T-helper 1 cell treated with Interleukin-12 subunit alpha and Interleukin-12 subunit beta and Interleukin-4 antibody, amounts not matched to agents 30 μg/mL and 1 μg/mL, for 36 hours (primary cell): Measurements from ENCODE around the gene SUN2.
"Not testable (repeated sequence)": the region's sequence is repeated elsewhere in the genome, so short reads cannot be mapped to it uniquely, and the experiment has no call there.

Experiments used
- H3K27ac Mint-ChIP-seq: one replicate; pipeline ENCODE4 v1.8.0; 2021; ENCODE audit warnings: mild to moderate bottlenecking, mixed read lengths
- H3K27me3 Mint-ChIP-seq: one replicate; pipeline ENCODE4 v1.8.0; 2021; ENCODE audit warnings: low read depth, mixed read lengths
- H3K36me3 Mint-ChIP-seq: one replicate; pipeline ENCODE4 v1.8.0; 2021; ENCODE audit warnings: low read depth, mixed read lengths
- H3K4me1 Mint-ChIP-seq: one replicate; pipeline ENCODE4 v1.8.0; 2021; ENCODE audit warnings: low read depth, mixed read lengths
- H3K4me3 Mint-ChIP-seq: one replicate; pipeline ENCODE4 v1.8.0; 2021; ENCODE audit warnings: mild to moderate bottlenecking, moderate library complexity, mixed read lengths
- H3K9me3 Mint-ChIP-seq: one replicate; pipeline ENCODE4 v1.8.0; 2021; ENCODE audit warnings: mixed read lengths

The SUN2 gene, protein sequence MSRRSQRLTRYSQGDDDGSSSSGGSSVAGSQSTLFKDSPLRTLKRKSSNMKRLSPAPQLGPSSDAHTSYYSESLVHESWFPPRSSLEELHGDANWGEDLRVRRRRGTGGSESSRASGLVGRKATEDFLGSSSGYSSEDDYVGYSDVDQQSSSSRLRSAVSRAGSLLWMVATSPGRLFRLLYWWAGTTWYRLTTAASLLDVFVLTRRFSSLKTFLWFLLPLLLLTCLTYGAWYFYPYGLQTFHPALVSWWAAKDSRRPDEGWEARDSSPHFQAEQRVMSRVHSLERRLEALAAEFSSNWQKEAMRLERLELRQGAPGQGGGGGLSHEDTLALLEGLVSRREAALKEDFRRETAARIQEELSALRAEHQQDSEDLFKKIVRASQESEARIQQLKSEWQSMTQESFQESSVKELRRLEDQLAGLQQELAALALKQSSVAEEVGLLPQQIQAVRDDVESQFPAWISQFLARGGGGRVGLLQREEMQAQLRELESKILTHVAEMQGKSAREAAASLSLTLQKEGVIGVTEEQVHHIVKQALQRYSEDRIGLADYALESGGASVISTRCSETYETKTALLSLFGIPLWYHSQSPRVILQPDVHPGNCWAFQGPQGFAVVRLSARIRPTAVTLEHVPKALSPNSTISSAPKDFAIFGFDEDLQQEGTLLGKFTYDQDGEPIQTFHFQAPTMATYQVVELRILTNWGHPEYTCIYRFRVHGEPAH

DNA sequence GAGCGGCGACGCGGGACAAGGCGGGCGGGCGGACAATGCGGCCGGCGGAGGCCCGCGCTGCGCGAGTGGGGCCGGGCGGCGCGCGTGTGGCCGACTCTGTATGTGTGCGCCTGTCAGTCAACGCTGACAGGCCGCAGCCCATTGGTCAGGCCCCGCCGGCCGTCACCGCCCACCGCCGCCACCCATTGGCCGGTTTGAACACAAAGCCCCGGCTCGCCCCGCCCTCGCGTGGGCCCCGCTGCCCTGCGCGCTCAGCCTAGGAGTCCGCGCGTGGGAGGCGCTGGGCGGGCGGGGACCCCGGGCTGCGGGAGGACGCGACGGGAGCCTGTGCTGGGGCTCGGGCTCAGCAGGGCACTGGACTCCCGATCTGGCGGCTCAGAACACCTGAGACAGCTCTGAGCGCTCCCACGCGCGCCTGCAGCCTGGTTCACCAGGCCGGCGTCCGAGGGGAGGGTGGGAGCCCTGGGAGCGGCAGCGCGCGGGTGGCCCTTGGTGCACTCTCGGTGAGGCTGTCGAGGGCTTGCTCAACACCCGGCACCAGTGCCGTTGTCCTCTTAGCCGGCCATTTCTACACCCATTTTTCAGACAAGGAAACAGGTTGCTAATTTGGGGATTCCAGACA, at the start of gene SUN2:
TSS of gene SUN2 (minus strand) at position 88 of the 622 bp plus-strand sequence. CDS start 3,370 bp downstream, outside the sequence.
- Mint-ChIP-seq H3K4me3 (peak within 1 kb of the TSS; percentile 98), H3K4me1 (peaks cover 47% of the 10 kb centered on the region), H3K9me3 (no peaks in the 10 kb centered on the region)

DNA sequence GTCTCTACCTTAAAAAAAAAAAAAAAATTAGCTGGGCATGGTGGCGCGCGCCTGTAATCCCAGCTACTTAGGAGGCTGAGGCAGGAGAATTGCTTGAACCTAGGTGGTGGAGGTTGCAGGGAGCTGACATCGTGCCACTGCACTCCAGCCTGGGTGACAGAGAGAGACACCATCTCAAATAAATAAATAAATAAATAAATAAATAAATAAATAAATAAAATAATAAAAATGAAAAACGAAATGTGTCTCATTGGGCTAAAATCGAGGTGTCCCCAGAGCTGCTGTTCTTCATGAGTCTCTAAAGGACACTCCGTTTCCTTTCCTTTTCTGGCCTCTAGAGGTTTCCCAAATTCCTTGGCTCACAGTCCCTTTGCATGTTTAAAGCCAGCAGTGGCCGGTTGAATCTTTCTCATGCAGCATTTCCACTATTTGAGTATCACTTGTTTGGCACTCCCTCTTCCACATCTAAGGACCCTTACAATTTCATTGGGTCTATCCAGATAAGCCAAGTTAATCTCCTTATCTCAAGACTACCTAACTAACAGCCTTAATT, 49.3 kb upstream of the SUN2 start:
- H3K4me1 Mint-ChIP-seq, H3K27ac Mint-ChIP-seq, H3K4me3 Mint-ChIP-seq, H3K36me3 Mint-ChIP-seq, H3K9me3 Mint-ChIP-seq: not testable (repeated sequence)
- peaks cover 24% of the 10 kb centered on the region for H3K27me3 Mint-ChIP-seq

More for the DNA sequence above, at the start of gene SUN2:
- peak within 1 kb of the TSS; percentile 95 for H3K27ac Mint-ChIP-seq
- H3K36me3 Mint-ChIP-seq = peaks cover 38% of the 10 kb centered on the region
- H3K27me3 Mint-ChIP-seq = no peaks in the 10 kb centered on the region

DNA sequence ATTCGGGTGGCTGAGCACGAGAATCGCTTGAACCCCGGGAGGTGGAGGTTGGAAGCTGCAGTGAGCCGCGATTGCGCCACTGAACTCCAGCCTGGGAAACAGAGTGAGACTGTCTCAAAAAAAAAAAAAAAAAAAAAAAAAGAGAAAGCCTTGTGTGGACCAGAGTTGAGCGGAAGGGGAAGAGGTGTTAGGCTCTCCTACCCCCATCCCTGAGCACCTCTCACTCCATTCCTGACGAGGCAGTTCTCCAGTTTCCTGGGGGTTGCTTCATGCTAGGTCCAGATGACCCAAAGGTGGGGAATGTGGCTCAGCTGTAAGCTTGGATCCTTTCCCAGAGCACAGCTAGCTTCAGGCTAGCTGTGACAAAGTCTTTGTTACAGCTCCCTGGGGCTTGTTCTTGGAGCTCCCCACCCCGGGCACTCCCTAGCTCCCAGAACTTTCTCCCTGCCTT, 46.9 kb upstream of the SUN2 start:
- Mint-ChIP-seq H3K36me3 (peaks cover 2% of the 10 kb centered on the region), H3K27ac (no peak overlapping the region), H3K9me3 (peaks cover 3% of the 10 kb centered on the region), H3K4me3 (no peak overlapping the region), H3K4me1 (peaks cover 8% of the 10 kb centered on the region), H3K27me3 (peaks cover 31% of the 10 kb centered on the region)

DNA sequence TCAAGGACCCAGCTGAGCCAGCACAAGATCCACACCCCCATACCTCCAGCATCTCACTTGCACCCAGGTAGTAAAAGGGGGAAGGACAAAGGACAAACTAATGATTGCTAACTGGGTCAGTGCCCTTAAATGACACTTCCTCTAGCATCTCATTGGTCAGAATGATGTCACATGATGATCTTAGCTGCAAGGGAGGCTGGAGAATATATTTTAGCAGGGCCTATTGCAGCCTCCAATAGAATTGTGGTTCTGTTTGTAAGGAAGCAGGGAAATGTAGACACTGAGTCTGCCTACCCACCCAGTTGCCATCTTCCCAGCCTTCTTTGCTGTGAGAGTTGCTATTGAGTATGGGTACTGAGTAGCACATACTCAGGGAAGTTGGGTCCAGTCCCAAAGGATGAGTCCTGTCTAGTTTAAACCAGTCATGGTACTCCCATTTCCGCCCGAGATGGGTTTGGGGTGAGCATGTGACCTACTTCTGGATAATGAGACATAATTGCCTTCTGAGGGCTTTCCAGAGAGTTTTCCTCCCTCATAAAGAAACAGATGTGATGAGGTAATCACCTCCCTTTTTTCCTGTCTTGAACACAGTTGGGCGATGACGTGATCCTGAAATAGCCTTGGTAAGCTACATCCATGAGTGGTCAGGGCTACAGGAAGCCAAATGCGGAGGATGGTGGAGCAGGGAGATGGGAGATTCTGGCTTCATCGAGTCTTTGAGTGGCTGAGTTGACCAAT, 43.6 kb upstream of the SUN2 start:
- H3K36me3 Mint-ChIP-seq = peaks cover 2% of the 10 kb centered on the region
- H3K4me3 Mint-ChIP-seq = no peak overlapping the region
- H3K9me3 Mint-ChIP-seq = peaks cover 3% of the 10 kb centered on the region
- peaks cover 14% of the 10 kb centered on the region for H3K4me1 Mint-ChIP-seq
- H3K27ac Mint-ChIP-seq = no peak overlapping the region
- H3K27me3 Mint-ChIP-seq = peaks cover 39% of the 10 kb centered on the region

DNA sequence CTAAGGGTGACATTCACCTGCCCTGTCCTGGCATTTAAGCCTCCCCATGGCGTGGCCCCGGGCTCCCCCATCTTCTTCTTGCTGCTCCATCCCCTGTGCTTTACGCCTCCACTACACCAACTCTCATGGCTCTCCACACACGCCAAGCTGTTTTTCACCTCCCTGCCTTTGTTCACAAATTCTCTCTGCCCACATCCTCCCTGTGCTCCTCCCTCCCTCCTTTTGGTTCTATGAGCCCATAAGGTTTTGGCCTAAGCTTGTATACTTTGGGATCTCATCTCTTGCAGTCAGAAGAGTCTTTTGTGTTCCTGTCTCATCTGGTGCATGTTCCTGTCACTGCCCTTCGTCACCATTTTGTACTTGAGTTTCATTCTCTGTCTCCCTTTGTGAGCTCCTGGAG, 42.7 kb upstream of the SUN2 start:
- Mint-ChIP-seq H3K4me3 (no peak overlapping the region), H3K27ac (no peak overlapping the region), H3K36me3 (peaks cover 2% of the 10 kb centered on the region), H3K4me1 (peaks cover 18% of the 10 kb centered on the region), H3K27me3 (peaks cover 36% of the 10 kb centered on the region), H3K9me3 (peaks cover 3% of the 10 kb centered on the region)

DNA sequence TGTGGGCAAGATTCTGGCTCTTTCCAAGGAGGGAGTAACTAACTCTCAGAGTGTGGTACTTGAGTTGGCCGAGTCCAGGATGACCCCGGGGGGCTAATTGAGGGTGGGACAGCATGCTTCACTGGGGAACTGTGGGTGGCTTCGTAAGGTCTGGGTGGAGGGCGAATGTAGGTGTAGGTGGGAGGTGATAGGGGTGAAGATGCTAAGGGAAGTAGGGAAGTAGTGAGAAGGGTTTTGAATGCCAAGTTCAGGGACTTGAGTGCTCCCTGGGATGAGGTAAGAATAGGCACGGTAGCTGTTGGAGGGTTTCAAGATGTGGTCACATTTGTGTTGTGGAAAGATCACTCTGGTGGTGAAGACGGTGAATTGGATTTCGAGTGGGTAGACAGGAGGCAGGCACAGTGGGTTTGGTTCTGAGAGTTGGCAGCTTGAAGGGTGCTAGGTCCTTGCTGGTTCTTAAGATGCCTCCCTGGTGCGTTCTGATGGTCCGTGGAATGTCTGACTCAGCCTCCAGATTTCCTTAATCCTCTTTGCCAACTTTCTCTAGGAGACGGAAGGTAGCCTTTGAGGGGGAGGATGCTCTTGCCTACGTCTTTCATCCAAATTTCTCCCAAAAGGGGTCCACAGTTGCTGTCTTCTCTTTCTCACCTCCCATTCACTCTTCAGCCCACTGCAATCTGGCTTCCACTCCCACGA, 40.6 kb upstream of the SUN2 start:
- Mint-ChIP-seq H3K36me3 (peaks cover 2% of the 10 kb centered on the region), H3K4me3 (no peak overlapping the region), H3K4me1 (peaks cover 25% of the 10 kb centered on the region), H3K27ac (no peak overlapping the region), H3K27me3 (peaks cover 22% of the 10 kb centered on the region), H3K9me3 (peaks cover 3% of the 10 kb centered on the region)

DNA sequence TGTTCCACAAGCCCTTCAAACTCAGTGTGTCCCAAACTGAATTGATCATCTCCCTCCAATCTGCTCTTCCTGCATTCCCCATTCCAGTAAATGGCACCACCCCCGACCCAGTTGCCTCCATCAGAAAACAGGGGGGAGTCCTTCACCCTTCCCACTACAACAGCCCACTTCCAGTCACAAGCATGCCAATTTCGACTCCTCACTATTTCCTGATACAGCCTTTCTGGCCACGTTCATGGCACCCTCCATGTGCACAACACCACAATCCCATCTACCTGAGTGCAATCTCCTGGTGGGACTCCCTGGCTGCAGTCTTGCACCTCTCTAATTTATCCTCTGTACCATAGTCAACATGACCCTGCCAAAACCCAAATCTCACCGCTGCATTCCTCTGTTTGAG, 39.8 kb upstream of the SUN2 start:
- Mint-ChIP-seq H3K4me3 (peak overlapping the region; percentile 36), H3K27me3 (peaks cover 15% of the 10 kb centered on the region), H3K27ac (no peak overlapping the region), H3K9me3 (peaks cover 3% of the 10 kb centered on the region), H3K36me3 (peaks cover 2% of the 10 kb centered on the region), H3K4me1 (peaks cover 25% of the 10 kb centered on the region)

DNA sequence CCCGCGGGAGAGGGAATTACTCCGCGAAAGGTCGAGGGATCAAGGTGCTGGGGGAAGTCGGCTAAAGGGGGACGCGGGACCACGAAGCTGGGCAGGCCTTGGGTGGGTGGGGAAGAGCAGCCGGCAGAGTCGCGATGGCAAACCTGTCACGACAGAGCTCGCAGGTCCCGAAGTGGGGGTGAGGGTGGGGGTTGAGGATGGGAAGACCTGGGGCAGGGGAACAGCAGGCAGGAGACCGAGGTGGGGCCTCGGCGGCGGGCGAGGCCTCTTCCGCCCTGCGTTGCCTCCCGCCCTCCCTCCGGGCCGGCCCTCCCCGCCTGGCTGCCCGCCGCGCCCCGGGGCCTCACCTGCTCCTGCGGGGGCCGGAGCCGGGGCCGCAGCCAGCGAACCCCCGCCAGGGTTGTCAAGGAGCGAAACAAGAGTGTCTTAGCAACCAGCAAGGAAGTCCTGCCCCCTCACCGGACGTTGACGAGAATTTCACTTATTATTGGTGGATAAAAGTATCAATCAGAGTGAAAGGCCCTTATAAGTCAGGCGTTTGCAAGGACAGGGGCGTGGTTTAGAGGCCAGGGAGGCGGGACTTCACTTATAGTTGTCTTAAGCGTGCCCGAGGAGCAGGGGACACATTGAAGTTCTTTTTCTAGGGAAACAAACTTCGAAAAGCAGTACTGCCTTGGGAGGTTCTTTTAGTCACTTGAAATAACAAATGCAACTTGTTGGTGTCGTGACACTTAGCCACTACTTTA, 38.1 kb upstream of the SUN2 start, which contains the start of gene DNAL4:
TSS of gene DNAL4 (minus strand) at position 423 of the 746 bp plus-strand sequence. CDS start 11,412 bp downstream, outside the sequence.
- Mint-ChIP-seq H3K4me3 (peak within 1 kb of the TSS; percentile 88), H3K27ac (peak within 1 kb of the TSS; percentile 68), H3K4me1 (peaks cover 24% of the 10 kb centered on the region), H3K9me3 (peaks cover 2% of the 10 kb centered on the region), H3K36me3 (peaks cover 2% of the 10 kb centered on the region), H3K27me3 (peaks cover 15% of the 10 kb centered on the region)

DNA sequence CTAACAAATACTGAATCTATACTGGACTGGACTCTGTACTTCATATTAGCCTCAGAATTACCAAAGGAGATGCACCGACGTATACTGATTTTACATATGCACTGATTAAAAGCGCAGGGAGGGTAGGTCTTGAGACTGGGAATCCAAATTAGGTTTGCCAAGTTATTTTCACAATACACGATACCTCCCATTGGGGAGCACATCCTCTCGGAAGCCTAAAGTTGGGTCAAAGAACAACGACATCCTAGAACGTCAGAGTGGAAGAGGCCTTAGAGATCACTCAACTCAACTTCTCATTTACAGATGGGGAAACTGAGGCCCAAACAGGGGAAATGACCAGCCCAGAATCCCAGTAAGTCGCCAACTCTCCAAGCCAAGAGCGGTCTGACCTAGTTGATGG, 37.5 kb upstream of the SUN2 start:
- Mint-ChIP-seq H3K27me3 (peaks cover 9% of the 10 kb centered on the region), H3K4me3 (peak overlapping the region; percentile 88), H3K9me3 (no peaks in the 10 kb centered on the region), H3K4me1 (peaks cover 19% of the 10 kb centered on the region), H3K36me3 (no peaks in the 10 kb centered on the region), H3K27ac (peak overlapping the region; percentile 68)

DNA sequence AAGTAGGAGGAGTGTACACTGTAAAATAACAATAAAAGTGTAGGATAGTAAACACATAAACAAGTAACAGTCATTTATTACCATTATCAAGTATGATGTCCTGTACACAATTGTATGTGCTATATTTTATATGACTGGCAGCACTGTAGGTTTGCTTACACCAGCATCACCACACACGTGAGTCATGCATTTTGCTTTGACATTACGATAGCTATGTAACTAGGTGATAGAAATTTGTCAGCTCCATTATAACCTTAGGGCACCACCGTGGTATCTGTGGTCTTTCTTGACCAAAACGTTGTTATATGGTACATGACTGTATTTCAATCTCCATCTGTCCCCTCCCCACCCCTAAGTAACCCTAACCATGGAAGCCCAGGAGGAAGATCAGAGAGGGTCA, 37.0 kb upstream of the SUN2 start:
- H3K27ac Mint-ChIP-seq = peak overlapping the region; percentile 68
- H3K27me3 Mint-ChIP-seq = peaks cover 8% of the 10 kb centered on the region
- H3K36me3 Mint-ChIP-seq = no peaks in the 10 kb centered on the region
- H3K4me1 Mint-ChIP-seq = peaks cover 17% of the 10 kb centered on the region
- no peaks in the 10 kb centered on the region for H3K9me3 Mint-ChIP-seq
- H3K4me3 Mint-ChIP-seq = peak overlapping the region; percentile 88

DNA sequence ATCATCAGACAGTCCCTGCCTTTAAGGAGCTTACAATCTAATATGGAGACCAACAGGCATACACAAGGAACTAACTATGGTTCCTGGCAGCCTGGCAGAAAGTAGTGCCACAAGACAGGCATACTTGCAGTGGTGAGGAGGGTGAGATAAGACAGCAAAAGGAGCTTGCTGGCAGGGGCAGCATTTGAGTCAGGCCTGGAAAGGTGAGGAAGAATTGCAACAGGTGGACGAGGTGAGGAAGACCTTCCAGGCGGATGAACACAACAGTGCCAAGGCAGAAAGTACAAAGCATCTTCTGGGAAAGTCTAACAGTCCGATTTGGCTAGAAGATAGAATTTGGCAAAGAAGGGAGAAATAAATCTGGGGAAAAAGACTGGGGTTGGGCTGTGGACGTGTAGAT, 33.8 kb upstream of the SUN2 start:
- Mint-ChIP-seq H3K4me1 (peaks cover 13% of the 10 kb centered on the region), H3K27ac (no peak overlapping the region), H3K4me3 (no peak overlapping the region), H3K9me3 (no peaks in the 10 kb centered on the region), H3K27me3 (no peaks in the 10 kb centered on the region), H3K36me3 (no peaks in the 10 kb centered on the region)

DNA sequence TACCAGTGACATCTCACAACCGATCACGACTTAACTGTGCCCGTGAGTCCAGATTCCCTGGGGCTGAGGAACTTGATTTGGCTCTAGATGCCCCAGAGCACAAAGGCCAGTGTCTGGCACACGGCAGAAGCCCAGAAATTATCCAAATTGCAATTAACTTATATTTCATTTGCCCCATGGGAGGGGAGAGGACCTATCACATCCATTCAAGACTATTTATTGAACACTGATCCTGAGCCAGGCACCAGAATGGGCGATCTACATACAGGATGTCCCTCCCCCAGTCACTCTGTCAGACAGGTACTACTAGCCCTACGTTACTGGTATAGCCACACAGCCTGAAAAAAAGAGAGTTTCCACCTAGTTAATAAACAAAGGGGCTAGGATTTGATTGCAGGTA, 33.0 kb upstream of the SUN2 start:
- Mint-ChIP-seq H3K36me3 (no peaks in the 10 kb centered on the region), H3K27ac (no peak overlapping the region), H3K4me3 (no peak overlapping the region), H3K9me3 (no peaks in the 10 kb centered on the region), H3K27me3 (no peaks in the 10 kb centered on the region), H3K4me1 (peaks cover 8% of the 10 kb centered on the region)
